HG02938 (cell line): ENCODE data around the gene ZNF207.
"Not testable (repeated sequence)": the region's sequence is repeated elsewhere in the genome, so short reads cannot be mapped to it uniquely, and the experiment has no call there.

ENCODE experiments used
- ATAC-seq: cut with Tn5 transposase; IDR thresholded peaks from one replicate; pipeline ENCODE4 v1.9.1; 2021; ENCODE audit warnings: mild to moderate bottlenecking, moderate library complexity; ENCODE audit not compliant: unreplicated experiment

The ZNF207 gene

GRCh38 chr17:32385121-32385520, 35.2 kb downstream of the ZNF207 start:
- ATAC-seq: no peak

GRCh38 chr17:32385971-32386370, 36.0 kb downstream of the ZNF207 start:
- ATAC-seq: no peak

- ATAC-seq: no peak
These were observed 36.9 kb downstream of the ZNF207 start for GRCh38 chr17:32386844-32387243.

- not testable (repeated sequence) for ATAC-seq
These were observed 38.2 kb downstream of the ZNF207 start for GRCh38 chr17:32388128-32388527.

- ATAC-seq: no peak
These were observed 38.9 kb downstream of the ZNF207 start for GRCh38 chr17:32388613-32389459.

GRCh38 chr17:32393904-32394303, 43.9 kb downstream of the ZNF207 start:
- ATAC-seq: no peak

- ATAC-seq: no peak
These were observed 46.4 kb downstream of the ZNF207 start for GRCh38 chr17:32396343-32396742.

GRCh38 chr17:32398946-32399345, 49.0 kb downstream of the ZNF207 start:
- ATAC-seq: no peak

- ATAC-seq: not testable (repeated sequence)
These were observed 60.1 kb downstream of the ZNF207 start for GRCh38 chr17:32410085-32410484.

GRCh38 chr17:32426894-32427293, 76.9 kb downstream of the ZNF207 start:
- no peak for ATAC-seq

- no peak for ATAC-seq
These were observed 79.6 kb downstream of the ZNF207 start for GRCh38 chr17:32429598-32429997.
